ENCODE measurements around the gene DUSP28.

DNA sequence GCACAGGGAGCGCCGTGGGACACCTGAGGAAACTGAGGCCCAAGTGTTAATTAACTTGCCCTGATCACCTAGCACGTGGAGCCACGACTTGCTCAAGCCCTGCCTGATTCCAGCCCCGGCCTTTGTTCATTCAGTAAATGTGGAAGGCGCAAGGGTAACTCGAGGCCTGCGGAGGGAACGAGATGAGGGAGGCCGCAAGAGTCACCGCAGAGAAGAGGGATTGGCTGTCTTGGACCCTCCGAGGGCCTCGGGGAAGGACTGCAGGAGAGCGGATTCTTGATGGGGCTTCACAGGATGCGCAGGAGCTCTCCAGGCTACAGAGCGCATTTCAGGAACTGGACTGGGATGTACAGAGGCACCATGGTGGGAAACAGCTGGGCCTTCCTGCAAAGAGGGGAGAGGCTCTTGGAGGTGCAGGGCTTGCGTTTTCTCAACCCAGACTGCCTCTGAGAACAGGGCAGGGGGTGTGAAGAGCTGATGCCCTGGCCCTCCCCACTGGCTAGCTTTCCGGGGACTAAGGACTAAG is 1.9 kb upstream of the DUSP28 start:
- TF ChIP-seq POLR2AphosphoS5 (IDR thresholded peaks at IDR 0.05) (no peak), POLR2A (IDR thresholded peaks at IDR 0.05) (no peak)
- TF ChIP-seq, protein P1, sequence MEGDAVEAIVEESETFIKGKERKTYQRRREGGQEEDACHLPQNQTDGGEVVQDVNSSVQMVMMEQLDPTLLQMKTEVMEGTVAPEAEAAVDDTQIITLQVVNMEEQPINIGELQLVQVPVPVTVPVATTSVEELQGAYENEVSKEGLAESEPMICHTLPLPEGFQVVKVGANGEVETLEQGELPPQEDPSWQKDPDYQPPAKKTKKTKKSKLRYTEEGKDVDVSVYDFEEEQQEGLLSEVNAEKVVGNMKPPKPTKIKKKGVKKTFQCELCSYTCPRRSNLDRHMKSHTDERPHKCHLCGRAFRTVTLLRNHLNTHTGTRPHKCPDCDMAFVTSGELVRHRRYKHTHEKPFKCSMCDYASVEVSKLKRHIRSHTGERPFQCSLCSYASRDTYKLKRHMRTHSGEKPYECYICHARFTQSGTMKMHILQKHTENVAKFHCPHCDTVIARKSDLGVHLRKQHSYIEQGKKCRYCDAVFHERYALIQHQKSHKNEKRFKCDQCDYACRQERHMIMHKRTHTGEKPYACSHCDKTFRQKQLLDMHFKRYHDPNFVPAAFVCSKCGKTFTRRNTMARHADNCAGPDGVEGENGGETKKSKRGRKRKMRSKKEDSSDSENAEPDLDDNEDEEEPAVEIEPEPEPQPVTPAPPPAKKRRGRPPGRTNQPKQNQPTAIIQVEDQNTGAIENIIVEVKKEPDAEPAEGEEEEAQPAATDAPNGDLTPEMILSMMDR (IDR thresholded peaks at IDR 0.05) = no peak
